Activated CD4-positive, alpha-beta memory T cell treated with anti-CD3 and anti-CD28 coated beads for 36 hours (primary cell): ENCODE measurements around the gene UQCRC1. TPM values are rescaled to one million over a fixed set of nuclear protein-coding genes. Genes with fewer than 3 reads are reported as not detected.

Experiments
- CTCF ChIA-PET: fragments of 350-600 bp; sonication (Branson Sonifier 250); formaldehyde crosslinking; loops from one replicate; lab custom pipeline; 2021; ENCODE audit warnings: antibody characterized with exemption, inconsistent platforms; lab: Charles Lee
- POLR2A ChIA-PET: fragments of 350-600 bp; sonication (Branson Sonifier 250); formaldehyde crosslinking; loops from one replicate; lab custom pipeline; 2021; ENCODE audit warnings: antibody characterized with exemption; lab: Charles Lee
- DNase-seq: peaks from one replicate; pipeline ENCODE4 v3.0.0-alpha.2; 2020
- H3K27ac Mint-ChIP-seq: one replicate; pipeline ENCODE4 v1.8.0; 2021; ENCODE audit warnings: mixed read lengths
- H3K27me3 Mint-ChIP-seq: one replicate; pipeline ENCODE4 v1.8.0; 2021; ENCODE audit warnings: mixed read lengths
- H3K36me3 Mint-ChIP-seq: one replicate; pipeline ENCODE4 v1.8.0; 2021; ENCODE audit warnings: mixed read lengths
- H3K4me1 Mint-ChIP-seq: one replicate; pipeline ENCODE4 v1.8.0; 2021; ENCODE audit warnings: low read depth, mixed read lengths
- H3K4me3 Mint-ChIP-seq: one replicate; pipeline ENCODE4 v1.8.0; 2021; ENCODE audit warnings: mild to moderate bottlenecking, mixed read lengths
- H3K9me3 Mint-ChIP-seq: one replicate; pipeline ENCODE4 v1.8.0; 2021; ENCODE audit warnings: mixed read lengths
- intact Hi-C: fragments of 100-400 bp; cut with micrococcal nuclease; formaldehyde crosslinking; loops from one replicate; pipeline ENCODE4 v1.15.1; 2023
- total RNA-seq, 2 experiments: library from RNA; stranded (reverse); gene quantifications; one replicate each; pipeline ENCODE4 v1.2.3, GENCODE V29; 2021

Gene UQCRC1
- total RNA-seq, 2 experiments from 2014 or later: 251 to 259 TPM

- CTCF ChIA-PET: interaction anchor here (0.8 kb wide), 1 partner anchor 196 kb away, joined by 3 read pairs; no protein-coding TSS in a partner anchor
- no peak overlapping the region for H3K4me3 Mint-ChIP-seq
- intact Hi-C loops: no loop called here
- no peaks in the 10 kb centered on the region for H3K27me3 Mint-ChIP-seq
- no peak overlapping the region for H3K27ac Mint-ChIP-seq
- H3K36me3 Mint-ChIP-seq: peaks cover 20% of the 10 kb centered on the region
- H3K4me1 Mint-ChIP-seq: peaks cover 15% of the 10 kb centered on the region
- no peaks in the 10 kb centered on the region for H3K9me3 Mint-ChIP-seq
- POLR2A ChIA-PET: no interaction called here
- DNase-seq: no peak
Measured at GRCh38 chr3:48631516-48632448, 22.3 kb upstream of the UQCRC1 start.

GRCh38 chr3:48630833-48631232 is 21.4 kb upstream of the UQCRC1 start:
- H3K27ac Mint-ChIP-seq: no peak overlapping the region
- intact Hi-C loops: no loop called here
- CTCF ChIA-PET: interaction anchor here (0.8 kb wide), 1 partner anchor 195 kb away, joined by 3 read pairs; no protein-coding TSS in a partner anchor

GRCh38 chr3:48630407-48630806 is 21.0 kb upstream of the UQCRC1 start:
- DNase-seq: no peak
- intact Hi-C loops: no loop called here
- no peaks in the 10 kb centered on the region for H3K9me3 Mint-ChIP-seq
- peaks cover 7% of the 10 kb centered on the region for H3K4me1 Mint-ChIP-seq
- ChIA-PET POLR2A (no interaction called here), CTCF (no interaction called here)
- peaks cover 26% of the 10 kb centered on the region for H3K36me3 Mint-ChIP-seq
- H3K27ac Mint-ChIP-seq: no peak overlapping the region
- H3K27me3 Mint-ChIP-seq: no peaks in the 10 kb centered on the region
- no peak overlapping the region for H3K4me3 Mint-ChIP-seq

More at GRCh38 chr3:48630833-48631232, 21.4 kb upstream of the UQCRC1 start:
- Mint-ChIP-seq H3K9me3 (no peaks in the 10 kb centered on the region), H3K36me3 (peaks cover 24% of the 10 kb centered on the region), H3K27me3 (no peaks in the 10 kb centered on the region), H3K4me3 (no peak overlapping the region), H3K4me1 (peaks cover 8% of the 10 kb centered on the region)
- no peak for DNase-seq
- POLR2A ChIA-PET: no interaction called here

GRCh38 chr3:48629894-48630293 is 20.4 kb upstream of the UQCRC1 start:
- no peak overlapping the region for H3K27ac Mint-ChIP-seq
- intact Hi-C loops: no loop called here
- H3K4me1 Mint-ChIP-seq: peaks cover 8% of the 10 kb centered on the region
- H3K9me3 Mint-ChIP-seq: no peaks in the 10 kb centered on the region
- POLR2A ChIA-PET: no interaction called here
- H3K36me3 Mint-ChIP-seq: peaks cover 28% of the 10 kb centered on the region
- H3K27me3 Mint-ChIP-seq: no peaks in the 10 kb centered on the region
- CTCF ChIA-PET: no interaction called here
- H3K4me3 Mint-ChIP-seq: no peak overlapping the region
- no peak for DNase-seq

GRCh38 chr3:48628277-48629017 is 19.0 kb upstream of the UQCRC1 start:
- Mint-ChIP-seq H3K4me1 (peaks cover 7% of the 10 kb centered on the region), H3K9me3 (no peaks in the 10 kb centered on the region), H3K27ac (no peak overlapping the region), H3K4me3 (no peak overlapping the region), H3K27me3 (no peaks in the 10 kb centered on the region), H3K36me3 (peaks cover 30% of the 10 kb centered on the region)
- DNase-seq: no peak
- intact Hi-C loops: no loop called here
- POLR2A ChIA-PET: interaction anchor here (0.6 kb wide), 1 partner anchor 17 kb away, joined by 3 read pairs; no protein-coding TSS in a partner anchor
- CTCF ChIA-PET: no interaction called here

GRCh38 chr3:48625600-48625999 is 16.2 kb upstream of the UQCRC1 start:
- H3K27me3 Mint-ChIP-seq: no peaks in the 10 kb centered on the region
- no peaks in the 10 kb centered on the region for H3K9me3 Mint-ChIP-seq
- H3K27ac Mint-ChIP-seq: no peak overlapping the region
- H3K36me3 Mint-ChIP-seq: peaks cover 26% of the 10 kb centered on the region
- POLR2A ChIA-PET: interaction anchor here (1.0 to 1.1 kb wide), 2 partner anchors 10 to 12 kb away, joined by 3 read pairs; partner anchors contain the start of gene SLC26A6
- CTCF ChIA-PET: interaction anchor here (5.0 kb wide), 1 partner anchor 10 kb away, joined by 26 read pairs; the partner anchor contains the start of gene SLC26A6
- H3K4me3 Mint-ChIP-seq: no peak overlapping the region
- intact Hi-C loops: no loop called here
- DNase-seq: no peak
- H3K4me1 Mint-ChIP-seq: peaks cover 7% of the 10 kb centered on the region

- intact Hi-C loops: no loop called here
- H3K9me3 Mint-ChIP-seq: no peaks in the 10 kb centered on the region
- no peak for DNase-seq
- H3K4me3 Mint-ChIP-seq: no peak overlapping the region
- no peaks in the 10 kb centered on the region for H3K27me3 Mint-ChIP-seq
- peaks cover 22% of the 10 kb centered on the region for H3K36me3 Mint-ChIP-seq
- peaks cover 7% of the 10 kb centered on the region for H3K4me1 Mint-ChIP-seq
- CTCF ChIA-PET: interaction anchor here (1.9 to 5.0 kb wide), 2 partner anchors 11 to 15 kb away, joined by 5 to 26 read pairs; partner anchors contain the start of genes SLC26A6 and UQCRC1
- POLR2A ChIA-PET: interaction anchor here (1.0 to 1.1 kb wide), 2 partner anchors 11 kb away, joined by 3 read pairs; partner anchors contain the start of gene SLC26A6
- H3K27ac Mint-ChIP-seq: no peak overlapping the region
Measured at GRCh38 chr3:48624767-48625166, 15.3 kb upstream of the UQCRC1 start.

GRCh38 chr3:48623851-48624547 is 14.6 kb upstream of the UQCRC1 start:
- H3K36me3 Mint-ChIP-seq: peaks cover 20% of the 10 kb centered on the region
- CTCF ChIA-PET: interaction anchor here (1.9 to 5.0 kb wide), 2 partner anchors 11 to 15 kb away, joined by 5 to 26 read pairs; partner anchors contain the start of genes SLC26A6 and UQCRC1
- no peaks in the 10 kb centered on the region for H3K27me3 Mint-ChIP-seq
- no peak for DNase-seq
- intact Hi-C loops: no loop called here
- peaks cover 7% of the 10 kb centered on the region for H3K4me1 Mint-ChIP-seq
- POLR2A ChIA-PET: interaction anchor here (1.4 kb wide), 1 partner anchor 9 kb away, joined by 3 read pairs; no protein-coding TSS in a partner anchor
- no peak overlapping the region for H3K27ac Mint-ChIP-seq
- no peak overlapping the region for H3K4me3 Mint-ChIP-seq
- H3K9me3 Mint-ChIP-seq: peaks cover 1% of the 10 kb centered on the region

GRCh38 chr3:48621461-48621869 is 12.0 kb upstream of the UQCRC1 start, which contains the start of gene TMEM89:
Gene TMEM89 (minus strand): TSS chr3:48621769. CDS start chr3:48621756, 13 bp downstream.
- H3K9me3 Mint-ChIP-seq: peaks cover 23% of the 10 kb centered on the region
- no peak within 1 kb of the TSS for H3K27ac Mint-ChIP-seq
- peaks cover 7% of the 10 kb centered on the region for H3K4me1 Mint-ChIP-seq
- intact Hi-C loops: no loop called here
- no peaks in the 10 kb centered on the region for H3K27me3 Mint-ChIP-seq
- H3K36me3 Mint-ChIP-seq: peaks cover 18% of the 10 kb centered on the region
- ChIA-PET POLR2A (no interaction called here), CTCF (interaction anchor here (5.0 kb wide), 1 partner anchor 14 kb away, joined by 26 read pairs; the partner anchor contains the start of gene SLC26A6)
- DNase-seq: no peak
- H3K4me3 Mint-ChIP-seq: no peak within 1 kb of the TSS

- CTCF ChIA-PET: interaction anchor here (0.9 to 1.0 kb wide), 2 partner anchors 16 to 120 kb away, joined by 3 to 4 read pairs; partner anchors contain the start of gene SLC26A6
- H3K27ac Mint-ChIP-seq: peak overlapping the region; percentile 8
- H3K27me3 Mint-ChIP-seq: no peaks in the 10 kb centered on the region
- H3K36me3 Mint-ChIP-seq: peaks cover 14% of the 10 kb centered on the region
- peaks cover 23% of the 10 kb centered on the region for H3K9me3 Mint-ChIP-seq
- no peak overlapping the region for H3K4me3 Mint-ChIP-seq
- peaks cover 11% of the 10 kb centered on the region for H3K4me1 Mint-ChIP-seq
- POLR2A ChIA-PET: no interaction called here
- DNase-seq: no peak
- intact Hi-C loops: no loop called here
Measured at GRCh38 chr3:48619541-48620524, 10.4 kb upstream of the UQCRC1 start.
